Type B pancreatic cell (in vitro differentiated cells): ENCODE data around the gene EYA4. TPM values are rescaled to one million over a fixed set of nuclear protein-coding genes. Genes with fewer than 3 reads are reported as not detected.

Source experiments
- DNase-seq: peaks from one replicate; pipeline ENCODE4 v3.0.0; 2021; ENCODE audit warnings: mixed read lengths; ENCODE audit not compliant: unreplicated experiment; ENCODE audit errors: extremely low spot score
- H3K27ac Mint-ChIP-seq: 2 replicates; pipeline ENCODE4 v1.8.0; 2021; ENCODE audit warnings: mild to moderate bottlenecking, mixed read lengths
- H3K27me3 Mint-ChIP-seq: 2 replicates; pipeline ENCODE4 v1.8.0; 2021; ENCODE audit warnings: mixed read lengths
- H3K36me3 Mint-ChIP-seq: 2 replicates; pipeline ENCODE4 v1.8.0; 2021; ENCODE audit warnings: mixed read lengths
- H3K4me1 Mint-ChIP-seq: one replicate; pipeline ENCODE4 v1.8.0; 2021; ENCODE audit warnings: mixed read lengths; ENCODE audit not compliant: unreplicated experiment
- H3K4me3 Mint-ChIP-seq: 2 replicates; pipeline ENCODE4 v1.8.0; 2021; ENCODE audit warnings: mild to moderate bottlenecking, mixed read lengths
- H3K9me3 Mint-ChIP-seq: 2 replicates; pipeline ENCODE4 v1.8.0; 2021; ENCODE audit warnings: mixed read lengths
- CTCF ChIP-seq: fragments of 200-600 bp; sonication (generic); conservative IDR thresholded peaks from 2 replicates; pipeline ENCODE4 v1.5.0; 2021; ENCODE audit warnings: antibody characterized with exemption, mild to moderate bottlenecking
- total RNA-seq: library from RNA; stranded (reverse); gene quantifications from 2 replicates; pipeline ENCODE4 v1.2.1, GENCODE V29; 2021; ENCODE audit warnings: low replicate concordance

EYA4 gene
- total RNA-seq, 1 donor from 2014 or later = 29.7 TPM

- Mint-ChIP-seq H3K36me3 (no peaks in the 10 kb centered on the region), H3K9me3 (no peaks in the 10 kb centered on the region), H3K27me3 (peaks cover 63% of the 10 kb centered on the region), H3K4me1 (no peaks in the 10 kb centered on the region), H3K27ac (no peak overlapping the region), H3K4me3 (no peak overlapping the region)
- DNase-seq = no peak
- no peak for TF ChIP-seq CTCF
These were observed 299.2 kb downstream of the EYA4 start for GRCh38 chr6:133540361-133540760.

DNA sequence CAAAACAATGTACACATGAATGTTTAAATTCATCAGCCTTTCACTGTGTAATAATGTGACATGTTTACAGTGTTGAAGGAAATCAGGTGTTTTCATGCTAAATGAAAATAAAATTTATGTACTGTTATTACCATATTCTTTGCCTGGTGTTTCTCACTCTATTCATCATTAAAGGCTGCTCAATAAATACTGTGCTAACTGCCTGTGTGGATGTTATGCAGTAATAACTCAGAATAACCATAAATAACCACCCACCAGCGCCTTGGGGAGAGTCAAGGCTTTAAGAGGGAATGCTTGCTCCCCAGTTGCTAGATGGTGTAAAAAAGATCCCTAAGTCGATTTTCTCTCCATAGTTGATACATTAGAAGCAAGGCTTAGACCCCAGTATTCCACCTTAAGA is 299.9 kb downstream of the EYA4 start:
- H3K36me3 Mint-ChIP-seq = no peaks in the 10 kb centered on the region
- no peak overlapping the region for H3K4me3 Mint-ChIP-seq
- H3K27ac Mint-ChIP-seq = no peak overlapping the region
- H3K9me3 Mint-ChIP-seq = no peaks in the 10 kb centered on the region
- H3K27me3 Mint-ChIP-seq = peaks cover 61% of the 10 kb centered on the region
- H3K4me1 Mint-ChIP-seq = peaks cover 4% of the 10 kb centered on the region
- no peak for DNase-seq
- TF ChIP-seq CTCF = no peak

DNA sequence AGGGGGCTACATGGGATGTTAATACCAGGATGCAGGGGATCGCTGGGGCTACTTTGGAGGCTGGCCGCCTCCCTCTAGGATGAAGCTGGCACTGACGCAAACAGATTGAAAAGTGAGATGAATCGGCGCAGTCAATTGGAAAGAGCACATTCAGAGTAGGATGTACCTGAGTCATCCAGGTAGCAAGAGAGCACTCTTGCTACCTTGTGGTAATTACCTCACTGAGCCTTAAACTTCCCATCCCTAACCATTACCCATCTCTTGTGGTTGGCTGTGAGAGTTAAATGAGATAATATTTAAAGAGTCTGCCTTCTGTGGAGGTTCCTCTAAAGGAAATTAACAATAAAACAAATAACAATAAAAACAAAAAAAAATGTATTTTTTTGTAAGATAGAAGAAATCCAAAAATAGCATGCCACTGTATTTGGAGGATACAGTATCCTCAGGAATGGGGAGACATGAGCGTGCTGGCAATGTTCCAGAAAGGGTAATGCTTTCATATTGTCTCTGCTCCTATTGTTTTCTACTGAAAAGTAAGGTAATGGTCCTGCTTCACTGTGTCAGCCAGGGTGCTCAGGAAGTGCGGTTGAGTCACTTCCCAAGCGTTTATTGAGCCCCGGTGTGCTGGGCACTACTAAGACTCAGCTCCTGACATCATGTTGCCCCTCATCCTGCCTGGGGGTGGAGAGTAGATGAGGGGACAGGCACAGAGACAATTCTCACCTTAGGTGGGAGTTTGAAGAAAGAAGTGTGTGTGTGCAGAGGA is 301.1 kb downstream of the EYA4 start:
- Mint-ChIP-seq H3K9me3 (no peaks in the 10 kb centered on the region), H3K4me1 (peaks cover 7% of the 10 kb centered on the region), H3K27ac (no peak overlapping the region), H3K36me3 (no peaks in the 10 kb centered on the region), H3K27me3 (peaks cover 61% of the 10 kb centered on the region), H3K4me3 (no peak overlapping the region)
- TF ChIP-seq CTCF = no peak
- no peak for DNase-seq

DNA sequence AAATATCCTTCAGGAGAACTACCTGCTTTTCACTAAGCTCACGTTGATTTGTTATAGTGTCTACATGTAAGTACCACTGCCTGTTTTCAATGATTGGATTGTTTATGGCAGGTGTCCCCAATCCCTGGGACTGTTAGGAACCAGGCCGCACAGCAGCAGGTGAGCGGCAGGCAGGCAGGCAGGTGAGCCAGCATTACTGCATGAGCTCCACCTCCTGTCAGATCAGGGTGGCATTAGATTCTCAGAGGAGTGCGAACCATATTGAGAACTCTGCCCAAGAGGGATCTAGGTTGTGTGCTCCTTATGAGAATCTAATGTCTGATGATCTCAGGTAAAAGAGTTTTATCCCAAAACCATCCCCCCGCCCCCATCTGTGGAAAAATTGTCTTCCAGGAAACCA is 303.3 kb downstream of the EYA4 start:
- no peak for TF ChIP-seq CTCF
- Mint-ChIP-seq H3K27ac (no peak overlapping the region), H3K27me3 (peaks cover 57% of the 10 kb centered on the region), H3K9me3 (no peaks in the 10 kb centered on the region), H3K36me3 (no peaks in the 10 kb centered on the region), H3K4me1 (peaks cover 17% of the 10 kb centered on the region), H3K4me3 (no peak overlapping the region)
- no peak for DNase-seq

DNA sequence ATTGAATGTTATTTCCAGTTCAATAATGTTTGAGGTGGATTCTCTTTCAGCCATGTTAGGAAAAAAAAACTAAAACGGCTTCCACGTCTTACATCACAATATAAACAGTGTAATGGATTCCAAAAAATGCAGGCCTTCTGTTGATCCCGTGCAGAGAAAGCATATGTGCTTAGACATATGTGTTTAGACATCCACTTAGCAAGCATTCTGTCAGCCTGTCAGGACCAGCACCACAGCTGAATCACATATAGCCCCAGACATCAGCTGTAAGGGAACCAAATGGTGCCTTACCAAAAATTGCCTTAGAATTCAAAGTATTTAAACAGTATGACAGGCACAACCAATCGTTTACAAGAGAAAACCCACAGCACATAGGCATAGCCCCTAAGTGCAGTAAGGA is 304.9 kb downstream of the EYA4 start:
- Mint-ChIP-seq H3K36me3 (no peaks in the 10 kb centered on the region), H3K9me3 (no peaks in the 10 kb centered on the region), H3K4me3 (no peak overlapping the region), H3K27ac (no peak overlapping the region), H3K27me3 (peaks cover 58% of the 10 kb centered on the region), H3K4me1 (peaks cover 17% of the 10 kb centered on the region)
- no peak for TF ChIP-seq CTCF
- DNase-seq = no peak
